ENCODE data around the gene ZNF428. TPM values are rescaled to one million over a fixed set of nuclear protein-coding genes. Genes with fewer than 3 reads are reported as not detected.
"Not testable (repeated sequence)": the region's sequence is repeated elsewhere in the genome, so short reads cannot be mapped to it uniquely, and the experiment has no call there.

Gene ZNF428
- total RNA-seq (2014; rRNA removed; shearing (Covaris generic)), result 15.4 and 17.5 TPM in 2 replicates
- 26.8 and 31.6 TPM in 2 replicates for polyA plus RNA-seq (2014; cell fraction: nucleus; rRNA removed)

GRCh38 chr19:43619262-43620060, at the start of gene ZNF428:
Gene ZNF428, minus strand, starts transcription at chr19:43619629. Its CDS starts 5,325 bp downstream, at chr19:43614304.
- peak; percentile 72 for DNase-seq (ENCODE audit: extremely low read depth, low read depth)

- DNase-seq (ENCODE audit: extremely low read depth, low read depth), result peak; percentile 99
Measured at GRCh38 chr19:43668406-43669109, 49.1 kb upstream of the ZNF428 start.

GRCh38 chr19:43667876-43668405, 48.5 kb upstream of the ZNF428 start:
- DNase-seq (ENCODE audit: extremely low read depth, low read depth), result no peak

GRCh38 chr19:43667126-43667875, 47.9 kb upstream of the ZNF428 start:
- no peak for DNase-seq (ENCODE audit: extremely low read depth, low read depth)

GRCh38 chr19:43664018-43664417, 44.6 kb upstream of the ZNF428 start:
- no peak for DNase-seq (ENCODE audit: extremely low read depth, low read depth)

GRCh38 chr19:43662487-43662886, 43.1 kb upstream of the ZNF428 start:
- DNase-seq (ENCODE audit: extremely low read depth, low read depth), result no peak

- DNase-seq (ENCODE audit: extremely low read depth, low read depth), result no peak
Measured at GRCh38 chr19:43660971-43661360, 41.5 kb upstream of the ZNF428 start.

GRCh38 chr19:43660301-43660970, 41.0 kb upstream of the ZNF428 start:
- no peak for DNase-seq (ENCODE audit: extremely low read depth, low read depth)

GRCh38 chr19:43658494-43658893, 39.1 kb upstream of the ZNF428 start:
- DNase-seq (ENCODE audit: extremely low read depth, low read depth), result no peak

GRCh38 chr19:43658001-43658400, 38.6 kb upstream of the ZNF428 start:
- no peak for DNase-seq (ENCODE audit: extremely low read depth, low read depth)

GRCh38 chr19:43656436-43656835, 37.0 kb upstream of the ZNF428 start:
- no peak for DNase-seq (ENCODE audit: extremely low read depth, low read depth)

GRCh38 chr19:43652546-43652874, 33.1 kb upstream of the ZNF428 start:
- DNase-seq (ENCODE audit: extremely low read depth, low read depth), result no peak

GRCh38 chr19:43651758-43652545, 32.5 kb upstream of the ZNF428 start:
- peak; percentile 52 for DNase-seq (ENCODE audit: extremely low read depth, low read depth)

- not testable (repeated sequence) for DNase-seq (ENCODE audit: extremely low read depth, low read depth)
Measured at GRCh38 chr19:43650276-43650675, 30.8 kb upstream of the ZNF428 start.

- no peak for DNase-seq (ENCODE audit: extremely low read depth, low read depth)
Measured at GRCh38 chr19:43649514-43649913, 30.1 kb upstream of the ZNF428 start.

GRCh38 chr19:43648633-43649032, 29.2 kb upstream of the ZNF428 start:
- DNase-seq (ENCODE audit: extremely low read depth, low read depth), result no peak

- no peak for DNase-seq (ENCODE audit: extremely low read depth, low read depth)
Measured at GRCh38 chr19:43644181-43644580, 24.8 kb upstream of the ZNF428 start.

GRCh38 chr19:43643326-43643725, 23.9 kb upstream of the ZNF428 start:
- DNase-seq (ENCODE audit: extremely low read depth, low read depth), result no peak

GRCh38 chr19:43642531-43642930, 23.1 kb upstream of the ZNF428 start:
- DNase-seq (ENCODE audit: extremely low read depth, low read depth), result no peak

GRCh38 chr19:43641333-43641732, 21.9 kb upstream of the ZNF428 start:
- no peak for DNase-seq (ENCODE audit: extremely low read depth, low read depth)
